GM19328 (cell line): ENCODE data around the gene MAIP1.

Source experiments
- ATAC-seq: cut with Tn5 transposase; IDR thresholded peaks from one replicate; pipeline ENCODE4 v1.9.1; 2021; ENCODE audit warnings: mild to moderate bottlenecking, moderate library complexity; ENCODE audit not compliant: unreplicated experiment

Gene MAIP1

DNA sequence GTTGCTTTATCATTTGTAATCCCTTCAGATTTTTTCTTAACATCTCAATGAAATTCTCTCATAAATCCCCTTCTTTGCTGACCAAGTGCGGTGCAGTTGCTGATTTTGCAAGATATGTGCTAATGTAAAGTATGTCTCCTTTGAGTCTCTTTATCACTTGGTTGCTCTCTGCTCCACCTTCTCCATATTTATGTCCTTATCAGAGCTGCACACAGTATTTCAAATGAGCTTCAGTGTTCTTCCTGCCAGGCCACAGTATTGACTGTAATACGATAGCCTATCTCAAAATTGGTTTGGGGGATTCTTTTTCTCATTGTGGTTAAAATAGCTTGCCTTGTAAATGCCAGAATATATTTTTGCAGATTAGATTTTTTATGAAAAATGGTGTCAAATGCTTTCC lies 32.2 kb downstream of the MAIP1 start:
- ATAC-seq = no peak

DNA sequence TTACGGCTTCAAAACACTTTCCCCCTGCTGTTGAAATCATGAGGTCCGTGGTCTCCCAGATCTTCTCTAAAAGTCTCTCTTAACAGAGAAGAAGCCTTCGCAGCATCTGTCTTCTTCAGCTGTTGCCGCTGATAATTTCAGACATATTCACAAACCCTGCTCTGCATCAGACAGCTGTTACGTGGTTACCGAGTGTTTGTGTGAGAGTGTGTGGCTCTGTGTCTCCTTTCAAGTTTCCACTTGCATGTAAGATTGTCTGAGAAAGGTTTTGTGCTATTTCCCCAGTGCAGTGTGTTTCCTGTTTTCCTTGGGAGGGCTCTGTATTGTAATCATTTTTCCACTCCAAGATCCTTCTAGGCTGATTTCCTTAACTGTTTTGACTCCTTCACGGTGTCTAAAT lies 32.8 kb downstream of the MAIP1 start:
- no peak for ATAC-seq

DNA sequence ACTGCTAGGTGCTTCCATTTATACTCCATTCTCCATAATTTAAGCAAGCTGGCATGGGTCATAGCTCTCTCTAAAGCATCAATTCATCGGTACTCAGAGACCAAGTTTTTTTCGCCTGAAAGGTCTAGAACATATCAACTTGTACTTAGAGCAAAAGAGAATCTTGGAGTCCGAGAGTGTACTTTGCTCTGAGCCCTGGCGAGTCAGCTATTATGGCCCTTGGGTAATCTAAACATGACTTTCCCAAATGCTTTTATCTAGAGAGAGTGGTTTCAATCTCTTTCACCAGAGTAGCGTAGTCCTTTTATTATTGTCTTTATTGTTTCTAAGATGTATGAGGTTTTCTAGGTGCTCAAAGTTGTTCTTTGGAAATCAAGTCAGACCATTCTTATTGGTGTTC lies 34.4 kb downstream of the MAIP1 start:
- ATAC-seq = no peak

DNA sequence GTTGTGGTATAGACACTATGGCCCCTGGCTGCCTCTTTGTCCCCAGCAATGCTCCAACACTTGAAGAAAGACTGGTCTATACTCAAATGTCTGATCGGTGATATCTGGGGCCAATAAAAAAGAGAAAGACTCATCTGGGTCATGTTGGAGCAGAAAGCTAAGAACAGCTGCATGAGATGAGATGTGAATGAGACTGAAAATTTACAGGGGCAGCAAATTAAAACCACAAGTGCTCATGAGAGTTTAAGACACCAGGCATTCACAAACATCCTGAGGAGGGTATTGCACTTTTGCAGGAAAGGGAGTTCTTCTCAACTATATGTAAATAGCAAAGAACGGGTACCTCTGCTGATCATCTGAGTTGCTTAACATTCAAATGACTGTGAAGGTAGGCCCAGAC lies 36.3 kb downstream of the MAIP1 start:
- ATAC-seq = no peak

DNA sequence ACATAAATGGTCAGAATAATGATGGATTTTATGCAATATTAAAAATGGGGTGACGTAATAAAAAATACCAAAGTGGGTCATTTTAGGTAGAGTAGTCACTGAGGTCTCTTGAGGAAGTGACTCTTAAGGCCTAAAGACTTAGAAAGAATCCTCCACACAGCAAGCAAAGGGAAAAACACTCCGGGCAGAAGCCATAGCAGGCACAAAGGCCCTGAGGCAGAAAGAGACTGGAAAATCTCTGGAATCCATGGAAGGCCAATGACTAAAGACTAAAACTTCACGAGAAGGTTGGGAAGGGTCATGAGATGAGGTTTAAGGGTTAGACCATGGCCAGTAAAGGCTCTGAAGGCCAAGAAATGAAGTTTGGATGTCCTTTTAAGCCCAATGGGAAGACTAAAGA lies 36.9 kb downstream of the MAIP1 start:
- ATAC-seq = no peak

DNA sequence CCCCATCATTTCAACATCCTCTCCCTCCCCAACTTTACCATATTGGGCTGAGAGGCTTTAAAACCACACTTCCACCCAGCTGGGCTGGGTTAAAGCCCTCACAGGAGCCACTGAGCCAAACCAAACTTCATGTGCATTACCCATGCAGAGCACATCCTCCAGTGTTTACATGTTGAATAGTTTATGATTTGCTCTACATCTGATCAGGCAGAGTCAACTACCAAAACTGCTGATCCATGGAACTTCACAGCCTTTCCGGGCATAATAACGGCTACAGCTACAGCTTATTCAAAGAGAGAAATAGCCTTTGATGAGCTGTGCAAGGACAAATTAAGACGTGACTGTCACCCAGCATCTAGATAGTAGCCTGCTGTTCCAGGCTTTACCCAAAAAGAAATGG lies 39.0 kb downstream of the MAIP1 start:
- ATAC-seq = no peak

DNA sequence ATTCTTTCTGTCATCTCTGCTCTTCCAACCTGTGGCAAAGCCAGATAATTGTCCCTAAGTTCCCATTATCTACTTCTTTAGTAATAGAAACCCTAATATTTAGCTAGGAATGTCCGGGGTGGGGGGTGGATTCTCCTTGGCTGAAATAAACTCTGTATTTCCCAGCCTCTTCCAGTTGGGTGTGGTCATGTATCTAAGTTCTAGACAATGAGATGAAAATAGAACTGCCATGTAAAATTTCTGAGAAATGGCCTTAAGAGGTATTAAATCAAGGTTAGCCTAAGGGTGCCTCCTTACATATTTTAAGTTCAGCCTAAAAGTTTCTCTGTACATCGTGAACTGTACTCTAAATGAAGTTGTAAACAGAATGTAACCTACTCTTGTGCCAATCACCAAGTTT lies 39.5 kb downstream of the MAIP1 start:
- ATAC-seq = no peak

DNA sequence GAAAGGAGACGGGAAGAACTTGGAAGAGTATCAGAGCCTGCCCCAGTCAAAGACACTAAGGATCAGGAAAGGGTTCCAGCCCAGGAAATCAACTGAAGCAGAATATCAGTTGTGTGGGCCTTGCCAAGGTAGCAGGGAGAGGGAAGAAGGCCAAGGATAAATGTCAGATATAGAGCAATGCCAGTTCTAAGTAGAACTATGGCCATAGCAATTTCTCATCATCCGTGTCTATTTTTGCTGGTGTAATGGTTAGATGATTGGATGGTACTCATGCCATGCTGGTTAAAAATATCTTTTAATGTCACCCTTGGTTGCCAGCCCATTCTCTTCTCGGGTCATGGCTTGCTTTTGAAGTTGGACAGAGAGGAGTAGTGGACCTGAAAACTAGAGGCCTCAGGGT lies 41.9 kb downstream of the MAIP1 start:
- no peak for ATAC-seq

DNA sequence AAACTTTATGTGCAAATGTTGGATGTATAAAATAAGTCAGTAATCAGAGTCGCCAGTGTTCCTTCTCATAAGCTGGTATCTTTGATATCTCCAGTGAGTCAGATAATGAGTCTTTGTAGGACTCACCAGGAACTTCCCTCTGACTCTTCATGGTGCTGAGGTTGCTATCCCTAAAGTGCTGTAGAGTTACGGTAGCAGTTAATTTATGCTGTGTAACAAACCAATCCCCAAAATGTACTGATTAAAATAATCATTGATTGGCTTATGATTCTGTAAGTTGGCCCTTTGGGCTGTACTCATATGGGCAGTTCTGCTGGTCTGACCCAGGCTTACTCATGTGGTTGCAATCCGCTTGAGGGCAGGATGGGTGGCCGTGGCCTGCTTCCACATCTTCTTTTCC lies 43.8 kb downstream of the MAIP1 start:
- ATAC-seq = no peak

DNA sequence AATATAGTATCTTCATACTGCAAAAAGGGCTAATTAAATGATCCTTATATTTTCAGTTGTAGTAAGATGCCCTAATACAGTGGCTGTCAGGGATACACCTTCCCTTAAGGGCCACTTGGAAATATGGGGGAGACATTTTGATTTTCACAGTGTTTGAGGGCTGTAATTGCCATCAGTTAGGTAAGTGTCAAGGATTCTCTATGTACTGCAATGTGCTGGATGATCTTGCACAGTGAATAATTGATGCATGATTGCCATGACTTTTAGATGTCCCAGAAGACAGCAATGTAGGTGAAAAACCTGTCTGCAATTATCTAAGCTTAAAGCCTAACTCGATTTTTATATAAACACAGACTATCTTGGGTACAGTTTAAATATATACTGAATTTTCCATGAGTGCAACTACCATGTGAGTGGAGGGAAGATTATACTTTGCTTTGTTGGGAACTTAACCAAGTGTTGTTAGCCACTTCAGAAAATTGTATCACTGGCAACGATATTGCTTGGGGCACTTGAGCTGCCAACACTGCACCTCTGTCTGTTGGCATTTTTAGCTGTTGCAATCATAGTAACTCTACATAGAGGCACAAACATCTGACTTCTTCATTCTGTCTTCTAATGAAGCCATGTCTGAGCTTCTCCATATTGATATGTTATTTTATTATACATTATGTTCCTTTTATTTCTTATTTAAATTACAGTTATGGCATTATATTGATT lies 45.2 kb downstream of the MAIP1 start:
- ATAC-seq = no peak

DNA sequence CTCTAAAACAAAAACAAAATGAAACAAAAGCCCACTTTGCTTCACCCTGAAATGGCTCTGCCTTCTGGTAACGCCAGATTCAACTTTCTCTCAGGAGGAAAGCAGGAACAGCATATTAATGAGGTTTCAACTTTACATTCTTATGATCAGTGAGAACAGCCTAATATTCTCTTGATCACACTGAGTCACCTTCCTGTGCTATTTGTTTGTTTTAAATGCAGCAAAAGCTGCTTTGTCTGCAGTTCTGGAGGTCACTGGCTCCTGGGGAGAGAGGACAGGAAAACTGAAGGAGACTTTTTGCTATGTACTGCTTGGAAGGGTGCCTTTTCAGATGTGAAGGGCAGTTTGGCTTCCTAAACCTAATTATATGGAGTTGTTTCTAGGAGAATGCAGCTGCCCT lies 48.1 kb downstream of the MAIP1 start:
- ATAC-seq = no peak

DNA sequence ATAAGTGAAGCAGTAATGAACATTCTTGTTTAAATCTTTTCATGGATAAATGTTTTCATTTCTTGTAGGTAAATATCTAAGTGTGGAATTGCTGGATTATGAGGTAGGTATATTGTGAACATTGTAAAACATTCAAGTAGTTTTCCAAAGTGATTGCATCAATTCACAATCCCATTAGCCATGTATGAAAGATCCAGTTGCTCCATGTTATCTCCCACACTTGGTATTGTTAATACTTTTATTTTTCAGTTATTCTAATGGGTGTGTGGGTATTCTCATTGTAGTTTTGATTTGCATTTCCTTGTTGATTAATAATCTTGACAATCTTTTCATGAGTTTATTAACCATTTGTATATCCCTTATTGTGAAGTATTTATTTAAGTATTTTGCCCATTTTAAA lies 50.3 kb downstream of the MAIP1 start:
- no peak for ATAC-seq

DNA sequence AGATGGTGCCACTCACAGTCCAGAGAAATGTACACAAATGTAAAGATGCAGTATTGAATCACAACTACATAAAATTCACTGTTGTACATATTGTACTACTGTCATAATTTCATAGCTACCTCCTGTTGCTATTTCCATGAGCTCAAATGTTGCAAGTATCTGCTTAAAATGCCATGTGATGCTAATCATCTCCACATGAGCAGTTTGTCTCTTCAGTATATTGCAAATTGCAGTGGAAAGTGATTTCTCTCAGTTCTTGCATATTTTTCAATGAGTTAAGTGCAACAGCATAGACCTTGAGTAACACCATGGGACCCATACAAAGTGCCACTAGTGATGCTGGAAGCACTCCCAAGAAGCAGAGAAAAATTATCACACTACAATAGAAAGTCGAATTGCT lies 51.9 kb downstream of the MAIP1 start:
- no peak for ATAC-seq

DNA sequence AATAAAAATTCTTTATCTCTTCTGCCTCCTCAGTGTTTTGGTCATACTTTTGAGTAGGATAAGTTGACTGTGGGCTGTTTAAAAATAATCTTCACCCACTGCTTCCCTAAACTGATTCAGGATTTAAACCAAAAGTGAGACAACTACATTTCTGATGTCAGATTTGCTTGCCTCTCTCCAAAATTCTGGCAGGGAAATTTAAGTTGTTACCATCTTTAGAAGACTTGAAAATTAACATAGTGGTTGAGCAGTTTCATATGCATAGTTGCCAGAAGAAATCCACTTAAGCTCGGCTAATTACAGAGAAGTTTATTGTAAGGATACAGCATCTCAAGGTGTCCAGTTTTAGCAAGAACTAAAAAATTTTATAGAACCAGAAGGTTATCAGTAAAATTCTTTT lies 57.0 kb downstream of the MAIP1 start:
- no peak for ATAC-seq
